ENCODE results near the gene VIPR1. TPM values are rescaled to one million over a fixed set of nuclear protein-coding genes. Genes with fewer than 3 reads are reported as not detected.
A peak's percentile ranks its signal among the peaks of the same experiment; 100 is the strongest.

Gene VIPR1, protein sequence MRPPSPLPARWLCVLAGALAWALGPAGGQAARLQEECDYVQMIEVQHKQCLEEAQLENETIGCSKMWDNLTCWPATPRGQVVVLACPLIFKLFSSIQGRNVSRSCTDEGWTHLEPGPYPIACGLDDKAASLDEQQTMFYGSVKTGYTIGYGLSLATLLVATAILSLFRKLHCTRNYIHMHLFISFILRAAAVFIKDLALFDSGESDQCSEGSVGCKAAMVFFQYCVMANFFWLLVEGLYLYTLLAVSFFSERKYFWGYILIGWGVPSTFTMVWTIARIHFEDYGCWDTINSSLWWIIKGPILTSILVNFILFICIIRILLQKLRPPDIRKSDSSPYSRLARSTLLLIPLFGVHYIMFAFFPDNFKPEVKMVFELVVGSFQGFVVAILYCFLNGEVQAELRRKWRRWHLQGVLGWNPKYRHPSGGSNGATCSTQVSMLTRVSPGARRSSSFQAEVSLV
- total RNA-seq: 2.2 TPM
- long read RNA-seq, partial matches to known transcripts: 1 of 1 reads
- long read RNA-seq, other reads (novel, unspliced or antisense): 0 of 1 reads

DNA sequence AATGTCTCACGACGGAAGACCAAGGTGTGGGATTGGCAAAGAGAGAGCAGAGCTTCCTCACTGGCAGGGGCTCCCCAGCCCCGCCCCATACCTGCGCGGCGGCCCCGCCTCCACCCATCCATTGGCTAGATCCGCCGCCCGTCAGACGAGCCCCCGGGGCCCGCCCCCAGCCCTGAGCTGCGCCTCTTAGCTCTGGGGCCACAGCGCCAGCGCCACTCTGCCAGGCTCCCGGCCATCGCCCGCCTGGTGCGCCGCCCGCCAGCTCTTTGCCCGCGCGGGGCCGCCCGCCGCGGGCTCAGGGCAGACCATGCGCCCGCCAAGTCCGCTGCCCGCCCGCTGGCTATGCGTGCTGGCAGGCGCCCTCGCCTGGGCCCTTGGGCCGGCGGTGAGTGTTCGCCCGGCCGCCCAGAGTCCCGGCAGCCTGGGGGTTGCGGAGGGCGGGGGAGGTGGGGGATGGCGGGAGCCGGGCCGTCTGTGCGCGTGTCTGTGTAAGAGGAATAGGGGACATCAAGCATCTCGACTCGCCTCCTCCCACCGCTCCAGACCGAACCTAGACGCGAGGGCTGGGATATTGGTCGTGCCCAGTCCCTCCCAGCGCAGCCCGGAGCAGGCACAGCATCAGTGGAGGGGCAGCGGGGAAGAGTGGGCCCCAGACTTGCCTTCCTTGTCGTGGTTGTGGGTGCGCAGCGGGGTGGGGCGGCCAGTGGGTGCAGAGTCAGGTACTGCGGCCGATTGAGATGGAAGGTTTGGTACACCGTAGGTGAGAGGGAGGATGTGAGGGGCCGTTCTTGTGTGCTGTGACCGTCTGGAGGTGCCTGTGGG lies at the start of gene VIPR1:
TSS of gene VIPR1 (plus strand) at position 215 of the 822 bp plus-strand sequence. CDS start at position 308, 93 bp downstream.
- DNase-seq (peak; percentile 88), ATAC-seq (peak; percentile 94)
- intact Hi-C loops (cut with micrococcal nuclease): no loop called here

DNA sequence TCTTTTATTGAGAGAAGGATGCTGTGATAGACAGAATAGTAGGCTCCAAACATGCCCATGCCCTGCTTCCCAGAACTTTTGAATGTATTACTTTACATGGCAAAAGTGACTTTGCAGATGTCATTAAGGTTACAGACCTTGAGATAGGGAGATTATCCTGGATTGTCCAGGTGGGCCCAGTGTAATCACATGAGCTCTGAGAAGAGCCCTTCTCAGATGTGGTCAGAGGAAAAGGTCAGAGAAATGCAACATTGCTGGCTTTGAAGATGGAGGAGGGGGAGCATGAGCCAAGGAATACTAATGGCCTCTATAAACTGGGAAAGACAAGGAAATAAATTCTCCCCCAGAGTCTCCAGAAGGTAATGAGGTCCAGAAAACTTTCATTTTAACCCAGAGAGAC lies 46.2 kb upstream of the VIPR1 start:
- ATAC-seq (no peak), DNase-seq (no peak)
- intact Hi-C loops (cut with micrococcal nuclease): no loop called here

DNA sequence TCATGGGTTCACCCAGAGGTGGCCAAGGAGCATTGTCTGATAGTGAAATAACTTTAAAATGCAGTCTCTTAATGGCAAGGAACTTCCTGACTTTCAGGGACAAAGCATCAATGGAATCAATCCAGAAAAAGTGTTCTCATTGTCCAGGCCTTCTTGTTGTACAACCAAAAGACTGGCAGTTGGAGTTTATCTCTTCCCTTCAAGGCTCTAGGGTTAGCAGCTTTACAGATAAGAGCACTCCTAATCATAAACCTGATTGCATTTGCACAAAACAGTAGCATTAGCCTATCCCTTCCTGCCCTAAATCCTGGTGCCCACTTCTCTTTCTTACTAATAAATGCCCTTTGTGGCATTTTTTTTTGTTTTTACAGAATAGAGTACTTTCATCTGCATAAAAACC lies 43.3 kb upstream of the VIPR1 start:
- DNase-seq (no peak), ATAC-seq (no peak)
- intact Hi-C loops (cut with micrococcal nuclease): no loop called here

DNA sequence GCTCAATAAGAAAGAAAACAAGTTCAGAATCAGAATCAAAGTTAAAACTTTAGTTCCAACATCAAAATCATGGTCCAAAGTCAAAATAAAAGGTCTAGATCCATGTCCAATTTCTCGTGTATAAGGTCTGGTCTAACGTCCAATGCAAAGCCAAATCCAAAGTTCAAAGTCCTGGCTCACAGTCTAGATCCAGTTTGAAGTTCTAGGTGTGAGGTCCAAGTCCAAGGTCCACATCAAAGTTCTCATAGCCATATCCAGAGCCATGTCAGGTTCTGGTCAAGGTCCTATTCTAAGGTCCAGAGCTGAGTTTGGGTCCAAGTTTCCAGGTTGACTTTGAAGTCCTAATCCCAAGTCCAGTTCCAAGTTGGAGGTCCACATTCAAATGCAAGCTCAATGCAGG lies 40.7 kb upstream of the VIPR1 start:
- intact Hi-C loops (cut with micrococcal nuclease): no loop called here
- DNase-seq: no peak
- no peak for ATAC-seq

DNA sequence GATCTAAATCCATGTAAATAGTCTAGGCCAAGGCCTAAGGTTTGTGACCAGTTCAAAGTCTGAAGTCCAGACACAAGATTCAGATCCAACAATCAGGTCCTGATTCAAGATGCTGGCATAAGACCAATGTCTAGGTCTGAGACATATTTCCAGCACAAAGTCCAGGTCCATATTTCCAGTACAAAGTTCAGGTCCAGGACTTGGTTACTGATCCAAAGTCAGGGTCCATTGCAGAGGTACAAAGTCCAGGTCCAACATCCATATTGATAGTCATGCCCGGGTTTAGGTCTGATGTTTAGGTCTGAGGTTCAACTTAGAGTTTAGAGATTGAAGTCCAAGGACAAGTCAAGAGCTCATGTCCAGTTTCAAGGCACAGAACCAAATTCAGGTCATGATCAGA lies 39.4 kb upstream of the VIPR1 start:
- intact Hi-C loops (cut with micrococcal nuclease): no loop called here
- ATAC-seq: no peak
- DNase-seq: no peak

DNA sequence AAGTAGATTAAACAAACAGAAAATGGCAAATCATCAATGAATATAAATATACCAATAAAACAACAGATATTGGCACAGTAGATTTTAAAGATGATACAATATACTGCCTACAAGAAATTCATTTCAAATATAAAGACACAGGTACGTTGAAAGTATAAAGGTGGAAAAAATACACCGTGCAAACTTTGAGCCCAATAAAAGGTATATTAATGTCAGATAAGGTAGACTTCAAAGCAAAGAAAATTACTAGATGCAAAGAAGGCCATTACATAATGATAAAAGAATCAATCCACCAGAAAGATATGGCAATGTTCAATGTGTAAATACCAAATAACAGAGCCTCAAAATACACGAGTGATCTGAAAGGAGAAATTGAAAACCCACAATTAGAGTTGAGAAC lies 34.3 kb upstream of the VIPR1 start:
- intact Hi-C loops (cut with micrococcal nuclease): no loop called here
- DNase-seq: no peak
- ATAC-seq: no peak

DNA sequence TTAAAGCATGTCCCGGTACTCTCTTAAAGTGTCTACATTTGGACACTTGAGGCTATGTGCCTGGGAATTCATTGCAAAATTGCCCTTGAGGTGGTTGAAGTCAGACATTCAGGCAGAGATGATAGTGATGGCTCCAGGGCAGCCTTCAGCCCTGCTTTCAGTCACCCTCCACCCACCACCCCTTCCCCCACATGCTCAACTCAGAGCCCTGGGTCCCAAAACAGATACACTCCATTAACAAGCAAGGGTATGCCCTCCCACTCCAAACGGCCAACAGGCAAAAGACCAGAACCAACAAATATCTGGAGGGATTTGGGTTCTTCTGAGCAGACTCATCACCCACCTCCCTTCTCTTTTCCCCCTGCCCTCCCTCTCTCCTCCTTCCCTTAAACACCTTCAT lies 29.9 kb upstream of the VIPR1 start:
- no peak for DNase-seq
- ATAC-seq: no peak
- intact Hi-C loops (cut with micrococcal nuclease): no loop called here

DNA sequence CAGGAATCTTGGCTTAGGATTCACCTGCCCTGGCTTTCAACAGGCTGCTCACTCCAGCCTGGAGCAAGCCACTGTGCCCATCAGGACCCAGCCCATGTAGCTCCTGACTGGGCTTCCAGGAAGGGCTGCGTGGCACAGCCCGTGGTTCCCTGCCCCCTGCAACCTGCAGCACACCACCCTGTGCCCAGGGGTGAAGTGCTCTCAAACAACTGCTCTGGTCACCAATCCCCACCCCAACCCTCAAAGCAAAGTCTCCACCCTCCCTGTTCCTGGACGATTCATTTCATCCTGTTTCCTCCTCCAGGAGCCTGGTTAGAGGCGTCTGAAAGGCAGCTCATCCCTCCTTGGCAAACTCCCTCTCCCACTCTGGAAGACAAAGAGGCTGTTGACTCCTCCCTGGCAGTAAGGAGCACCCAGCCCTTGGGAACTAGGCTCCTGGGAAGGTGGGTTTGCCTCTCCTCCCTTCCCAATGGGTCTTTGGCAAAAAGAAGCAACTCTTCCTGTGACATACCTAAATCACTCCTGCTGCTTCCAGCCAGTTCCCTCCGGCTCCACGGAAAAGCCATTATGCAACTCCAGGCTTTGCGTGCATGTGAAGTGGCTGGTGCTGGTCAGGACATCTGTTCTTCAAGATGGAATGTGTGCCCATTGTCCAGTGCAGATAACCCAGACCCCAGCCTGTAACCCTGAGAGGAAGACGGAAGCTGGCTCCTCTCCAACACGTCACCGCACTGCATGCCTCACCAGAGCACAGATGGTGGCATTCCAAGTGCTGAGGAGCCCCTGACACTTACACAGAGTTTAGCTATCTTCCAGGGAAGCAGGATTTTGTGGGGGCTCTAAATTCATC lies 29.1 kb upstream of the VIPR1 start:
- DNase-seq (peak; percentile 39), ATAC-seq (peak; percentile 51)
- intact Hi-C loops (cut with micrococcal nuclease): no loop called here

DNA sequence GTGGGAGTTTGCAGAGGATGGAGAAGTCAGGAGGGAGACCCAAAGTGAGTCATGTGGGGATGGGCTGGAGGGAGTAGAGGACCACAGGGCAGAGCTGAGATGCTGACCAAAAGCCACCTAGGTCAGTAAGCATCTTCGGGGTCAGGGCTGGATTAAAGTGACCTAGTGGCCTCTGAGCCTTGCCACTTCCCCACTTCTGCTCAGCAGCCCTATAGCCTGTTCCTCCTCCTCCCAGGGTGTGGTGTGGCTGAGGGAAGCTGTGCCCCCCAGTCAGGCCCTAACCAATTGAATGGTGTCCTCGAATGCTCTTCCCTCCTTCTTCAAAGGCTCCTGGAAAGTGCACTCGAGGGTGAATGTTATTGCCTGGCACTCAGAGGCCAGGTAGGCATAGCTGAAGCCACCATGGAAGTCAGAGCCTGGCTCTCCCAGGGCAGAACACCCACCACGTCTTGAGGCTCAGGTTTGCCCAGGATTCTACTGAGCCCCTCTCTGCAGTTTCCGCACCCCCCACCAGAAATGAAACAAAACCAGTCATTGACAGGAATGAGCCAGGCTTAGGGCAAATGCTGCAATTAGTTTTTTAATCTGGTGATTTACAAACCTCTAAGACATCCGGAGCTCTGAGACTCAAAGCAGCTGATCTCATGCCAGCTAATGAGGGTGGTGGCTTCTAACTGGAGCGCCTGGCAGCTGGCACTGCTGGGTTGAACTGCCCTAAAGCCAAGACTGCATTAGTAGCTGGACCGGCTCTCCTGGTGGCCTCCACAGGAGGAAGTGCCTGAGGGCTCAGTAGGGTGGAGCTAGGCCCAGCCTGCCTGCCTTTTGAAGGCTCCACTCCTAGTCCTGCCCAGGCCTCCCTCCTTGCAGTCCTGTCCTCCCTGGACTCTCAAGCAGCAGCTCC lies 26.0 kb upstream of the VIPR1 start:
- peak; percentile 49 for DNase-seq
- ATAC-seq: peak; percentile 80
- intact Hi-C loops (cut with micrococcal nuclease): no loop called here

DNA sequence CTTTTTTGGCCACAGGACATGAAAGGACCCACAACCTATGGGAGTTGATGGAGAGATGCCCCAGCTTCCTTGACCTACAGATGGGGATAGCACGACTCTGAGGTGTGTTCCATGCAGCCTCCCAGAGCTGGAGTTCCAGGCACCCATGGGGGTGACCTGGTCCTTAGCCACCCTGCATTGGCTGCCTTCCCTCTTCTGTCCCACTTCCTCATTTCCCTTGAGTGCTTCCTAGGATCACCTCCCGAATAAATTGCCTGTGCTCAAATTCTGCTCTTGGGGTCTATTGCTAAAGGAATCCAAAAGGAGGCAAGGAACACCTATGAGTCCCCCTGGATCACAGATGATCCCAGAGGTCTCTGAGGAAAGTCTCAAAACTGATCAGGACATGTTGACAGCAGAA lies 24.7 kb upstream of the VIPR1 start:
- ATAC-seq (no peak), DNase-seq (no peak)
- intact Hi-C loops (cut with micrococcal nuclease): no loop called here

DNA sequence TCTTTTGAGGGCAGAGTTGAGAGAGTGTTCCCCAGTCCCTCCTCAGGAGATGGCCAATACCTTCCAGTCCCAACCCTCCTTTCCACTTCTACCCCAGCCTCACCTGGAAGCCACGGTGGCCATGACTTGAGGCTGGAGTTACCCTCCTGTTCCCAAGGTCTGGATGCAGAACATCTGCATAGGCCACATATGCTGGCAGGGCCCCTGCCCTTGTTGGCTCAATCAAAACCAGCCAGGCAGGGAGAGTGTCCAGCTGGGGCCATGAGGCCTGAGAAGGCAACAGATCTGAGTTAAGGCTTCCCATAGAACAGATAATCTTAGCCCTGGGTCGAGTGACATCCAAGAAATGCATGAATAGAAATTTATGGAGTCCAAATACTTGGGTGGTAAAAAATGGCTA lies 23.6 kb upstream of the VIPR1 start:
- intact Hi-C loops (cut with micrococcal nuclease): no loop called here
- DNase-seq (no peak), ATAC-seq (no peak)

DNA sequence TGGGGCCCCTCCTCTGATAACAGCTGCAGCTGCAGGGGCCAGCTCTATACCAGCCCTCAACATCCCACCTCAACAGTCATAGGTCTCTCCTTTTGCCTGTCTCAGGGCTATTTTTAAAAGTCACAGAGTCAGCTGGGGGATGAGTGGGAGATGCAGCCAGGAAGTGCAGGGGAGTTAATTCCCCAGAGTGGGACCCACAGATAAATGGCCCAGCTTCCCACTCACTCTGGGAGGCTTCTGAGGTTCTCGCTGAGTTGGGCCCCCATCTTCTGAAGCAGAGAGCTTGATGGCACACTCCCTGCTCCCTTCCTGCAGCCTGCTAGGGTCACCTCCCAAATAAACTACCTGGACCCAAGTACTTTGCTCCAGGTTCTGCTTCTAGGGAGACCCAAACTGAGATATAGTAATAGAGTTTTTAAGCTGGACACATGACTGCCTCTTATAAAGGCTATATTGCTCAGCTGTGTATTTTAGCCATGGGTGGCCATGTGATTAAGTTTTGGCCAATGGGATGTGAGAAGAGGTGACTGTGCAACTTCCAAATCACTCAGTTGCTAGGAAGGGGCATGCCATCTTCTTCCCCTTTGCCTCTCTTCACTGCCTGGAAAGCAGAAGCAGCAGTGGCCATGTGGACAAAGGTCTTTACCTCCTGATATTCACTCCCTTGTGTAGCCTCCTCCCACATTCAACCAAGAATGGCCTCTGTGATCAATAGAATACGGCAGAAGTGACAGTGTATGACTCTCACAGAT lies 15.5 kb upstream of the VIPR1 start:
- no peak for DNase-seq
- ATAC-seq: no peak
- intact Hi-C loops (cut with micrococcal nuclease): no loop called here

DNA sequence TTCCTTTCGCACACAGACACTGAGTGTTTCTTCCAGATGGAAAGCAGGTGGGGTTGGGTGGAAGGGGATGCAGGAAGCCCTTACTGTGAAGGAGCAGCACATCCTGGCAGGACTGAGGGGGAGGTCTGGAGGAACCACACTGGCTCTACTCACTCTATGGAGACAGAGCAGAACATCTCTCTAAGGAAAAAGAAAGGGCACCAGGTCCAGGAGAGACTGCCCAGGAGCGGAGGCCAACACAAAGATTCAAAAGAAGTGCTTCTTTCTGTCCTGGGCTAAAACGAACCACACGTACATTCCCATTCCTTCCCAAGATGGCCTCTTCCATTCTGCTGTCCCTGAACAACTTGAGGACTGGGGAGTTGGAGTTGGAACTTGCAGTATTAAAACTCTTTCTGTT lies 13.8 kb upstream of the VIPR1 start:
- no peak for ATAC-seq
- intact Hi-C loops (cut with micrococcal nuclease): no loop called here
- DNase-seq: no peak

DNA sequence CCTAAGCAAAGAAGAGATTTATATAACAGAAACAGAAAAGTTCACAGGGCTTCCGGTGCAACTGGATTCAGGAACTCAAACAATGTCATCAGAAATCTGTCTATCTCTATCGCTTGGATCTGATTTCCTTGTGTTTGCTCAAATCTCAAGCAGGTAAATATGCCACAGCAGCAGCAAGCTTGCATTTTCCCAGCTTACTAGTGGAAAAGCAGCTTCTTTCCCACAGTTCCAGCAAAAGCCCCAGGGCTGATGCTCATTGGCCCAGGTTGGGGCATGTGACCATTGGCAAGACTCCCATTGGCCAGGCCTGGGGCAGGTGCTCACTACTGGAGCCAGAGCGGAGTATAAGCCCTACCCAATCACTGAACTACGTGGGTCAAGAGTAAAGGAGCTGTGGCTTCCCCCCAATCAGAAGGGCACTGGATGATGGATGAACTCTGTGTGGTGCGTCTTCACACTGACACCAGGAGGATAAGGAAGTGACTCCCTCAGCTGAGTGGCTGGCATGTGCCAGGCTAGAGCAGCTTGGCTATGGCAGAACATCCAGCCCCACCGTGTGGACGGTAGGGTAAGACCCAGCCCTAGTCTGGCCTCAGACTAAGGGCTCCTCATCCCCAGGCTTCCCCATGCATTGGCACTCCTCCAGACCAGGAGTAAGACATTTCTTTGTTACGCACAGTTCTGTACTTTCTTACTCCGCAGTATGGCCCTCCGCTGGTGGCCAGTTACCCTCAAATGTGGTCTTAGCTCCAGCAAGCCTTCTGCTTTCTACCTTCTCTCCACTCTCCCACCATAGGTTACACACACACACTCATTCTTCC lies 13.1 kb upstream of the VIPR1 start:
- DNase-seq (no peak), ATAC-seq (no peak)
- intact Hi-C loops (cut with micrococcal nuclease): no loop called here

DNA sequence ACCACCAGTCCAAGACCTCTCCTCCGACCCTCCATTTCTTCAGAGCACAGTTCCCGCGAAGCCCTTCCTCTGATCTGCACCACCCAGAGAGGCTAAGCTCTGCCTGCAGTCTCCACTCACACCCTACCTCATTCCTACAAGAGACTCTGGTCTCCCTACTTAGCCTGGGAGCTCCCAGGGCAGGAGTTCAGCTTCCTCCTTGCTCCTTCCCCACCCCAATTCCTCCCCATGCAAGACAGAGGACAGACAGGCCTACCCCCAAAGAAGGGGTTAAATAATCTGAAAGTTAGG lies 12.6 kb upstream of the VIPR1 start:
- ATAC-seq (peak; percentile 10), DNase-seq (no peak)
- intact Hi-C loops (cut with micrococcal nuclease): no loop called here

DNA sequence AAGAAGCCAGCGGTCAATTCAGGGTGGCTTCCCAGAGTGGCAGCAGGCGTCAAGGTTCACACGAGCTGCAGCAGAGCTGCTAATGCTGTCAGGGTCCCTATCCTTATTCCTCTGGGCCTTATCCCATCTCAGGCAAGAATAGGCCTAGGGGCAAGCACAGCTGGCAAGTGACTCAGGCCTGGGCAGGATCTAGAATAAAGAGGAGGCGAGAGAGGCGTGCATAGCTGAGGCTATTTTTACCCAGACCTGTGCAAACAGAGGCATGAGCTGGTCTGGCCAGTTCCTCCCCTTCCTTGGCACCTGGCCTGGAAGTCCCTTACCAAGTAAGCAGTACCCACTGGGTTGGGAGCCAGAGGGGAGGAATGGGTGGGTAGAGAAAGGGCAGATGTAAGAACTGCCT lies 12.2 kb upstream of the VIPR1 start:
- ATAC-seq (peak; percentile 93), DNase-seq (peak; percentile 59)
- intact Hi-C loops (cut with micrococcal nuclease): no loop called here

DNA sequence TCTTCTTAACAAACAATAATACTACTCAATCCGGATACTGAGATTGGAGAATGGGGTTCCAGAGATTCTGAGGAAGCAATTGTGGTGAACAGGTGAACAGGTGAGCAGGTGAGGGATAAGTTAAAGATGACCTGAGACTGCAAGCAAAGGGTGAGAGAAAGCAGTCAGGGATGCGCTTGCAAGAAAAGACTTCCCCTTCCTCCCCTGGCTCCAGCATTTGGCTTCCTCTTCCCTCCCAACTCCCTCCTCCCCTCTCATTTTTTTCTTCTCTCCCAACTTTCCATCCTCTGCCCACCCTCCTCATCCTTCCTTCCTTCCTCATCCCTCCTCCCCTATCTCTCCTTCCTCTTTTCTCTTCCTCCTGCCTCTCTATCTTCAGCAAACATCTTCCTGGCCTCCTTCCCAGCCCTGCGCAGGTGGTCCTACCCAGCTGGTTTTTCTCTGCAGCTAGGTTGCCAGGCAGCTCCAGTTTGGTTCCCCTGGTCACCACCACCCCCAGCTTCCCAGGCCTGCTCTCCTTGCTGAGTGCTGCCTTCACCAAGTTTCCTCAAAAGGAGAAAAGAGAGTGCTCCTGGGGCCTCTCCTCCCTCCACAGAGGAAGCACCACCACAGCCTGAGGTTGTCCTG lies 10.4 kb upstream of the VIPR1 start:
- ATAC-seq: peak; percentile 20
- intact Hi-C loops (cut with micrococcal nuclease): no loop called here
- no peak for DNase-seq
